Islet precursor cell (in vitro differentiated cells): ENCODE measurements around the gene FBXO8.
"Not testable (repeated sequence)": the region's sequence is repeated elsewhere in the genome, so short reads cannot be mapped to it uniquely, and the experiment has no call there.

Experiments
- DNase-seq: peaks from one replicate; pipeline ENCODE4 v3.0.0-alpha.2; 2018

The FBXO8 gene

GRCh38 chr4:174282836-174283506 is 496 bp downstream of the FBXO8 start:
- peak; percentile 95 for DNase-seq

- DNase-seq = no peak
These were observed 1.6 kb downstream of the FBXO8 start for GRCh38 chr4:174281901-174282300.

GRCh38 chr4:174281182-174281737 is 2.2 kb downstream of the FBXO8 start:
- no peak for DNase-seq

GRCh38 chr4:174279433-174280155 is 3.9 kb downstream of the FBXO8 start:
- DNase-seq = no peak

- DNase-seq = no peak
These were observed 5.0 kb downstream of the FBXO8 start for GRCh38 chr4:174278467-174278866.

- no peak for DNase-seq
These were observed 6.0 kb downstream of the FBXO8 start for GRCh38 chr4:174277433-174277832.

- no peak for DNase-seq
These were observed 8.4 kb downstream of the FBXO8 start for GRCh38 chr4:174275101-174275500.

- no peak for DNase-seq
These were observed 9.0 kb downstream of the FBXO8 start for GRCh38 chr4:174274436-174274835.

- DNase-seq = no peak
These were observed 9.5 kb downstream of the FBXO8 start for GRCh38 chr4:174273930-174274329.

- no peak for DNase-seq
These were observed 17.1 kb downstream of the FBXO8 start for GRCh38 chr4:174266416-174266815.

- DNase-seq = no peak
These were observed 17.6 kb downstream of the FBXO8 start for GRCh38 chr4:174265916-174266315.

- DNase-seq = no peak
These were observed 20.1 kb downstream of the FBXO8 start for GRCh38 chr4:174263445-174263736.

- DNase-seq = no peak
These were observed 20.6 kb downstream of the FBXO8 start for GRCh38 chr4:174262624-174263444.

GRCh38 chr4:174261432-174261831 is 22.0 kb downstream of the FBXO8 start:
- DNase-seq = not testable (repeated sequence)

- DNase-seq = no peak
These were observed 23.4 kb downstream of the FBXO8 start for GRCh38 chr4:174260099-174260498.

- DNase-seq = no peak
These were observed 23.9 kb downstream of the FBXO8 start for GRCh38 chr4:174259580-174259979.

- no peak for DNase-seq
These were observed 27.2 kb downstream of the FBXO8 start for GRCh38 chr4:174256277-174256713.

GRCh38 chr4:174255786-174256185 is 27.7 kb downstream of the FBXO8 start:
- DNase-seq = no peak

- no peak for DNase-seq
These were observed 28.1 kb downstream of the FBXO8 start for GRCh38 chr4:174255374-174255773.

- DNase-seq = no peak
These were observed 28.9 kb downstream of the FBXO8 start for GRCh38 chr4:174254613-174255012.

GRCh38 chr4:174252412-174252811 is 31.1 kb downstream of the FBXO8 start:
- no peak for DNase-seq

GRCh38 chr4:174248407-174248806 is 35.1 kb downstream of the FBXO8 start:
- DNase-seq = no peak

GRCh38 chr4:174245714-174246113 is 37.8 kb downstream of the FBXO8 start:
- no peak for DNase-seq

- DNase-seq = no peak
These were observed 39.0 kb downstream of the FBXO8 start for GRCh38 chr4:174244441-174244840.
